ENCODE results near the gene TXNDC8. TPM values are rescaled to one million over a fixed set of nuclear protein-coding genes. Genes with fewer than 3 reads are reported as not detected.

Gene TXNDC8
- total and polyA plus RNA-seq, 2 of the 13 experiments (the other 11 are each of a cell fraction or from before 2014, with no cell fraction given) = not detected

- WGBS (ENCODE audit: low lambda C conversion rate) = 73% methylated on average over 1 of the region's 1 CpG
- H3K9me3 ChIP-seq (ENCODE audit: low read length) = peaks cover 7% of the 10 kb centered on the region; the same call in 1 of the 2 replicates
- no TSS peak for BruUV-seq (replicated peaks)
- TF ChIP-seq NCOA2 (CRISPR knock-in tag; IDR thresholded peaks at IDR 0.05) = no peak
- TF ChIP-seq MZF1 (CRISPR knock-in tag; IDR thresholded peaks at IDR 0.05; ENCODE audit: borderline replicate concordance) = no peak
- TF ChIP-seq JUNB (CRISPR knock-in tag; IDR thresholded peaks at IDR 0.05; ENCODE audit: borderline replicate concordance) = no peak
- TF ChIP-seq ZNF878 (CRISPR knock-in tag; IDR thresholded peaks at IDR 0.05) = no peak
- no peak for TF ChIP-seq ZNF138 (CRISPR knock-in tag; IDR thresholded peaks at IDR 0.05; ENCODE audit: low read depth)
- no peak for TF ChIP-seq ATF7 (IDR thresholded peaks at IDR 0.05)
- no peak for TF ChIP-seq ATF7 (CRISPR knock-in tag; IDR thresholded peaks at IDR 0.05)
- TF ChIP-seq ELF1 (CRISPR knock-in tag; IDR thresholded peaks at IDR 0.05) = no peak
- TF ChIP-seq JDP2 (CRISPR knock-in tag; IDR thresholded peaks at IDR 0.05; ENCODE audit: borderline replicate concordance) = no peak
- no peak overlapping the region for H3K4me3 ChIP-seq (replicated peaks in 1 of 3; ENCODE audit: insufficient read depth in 1 of 3, low read depth in 2 of 3, low read length in 3 of 3)
- ChIA-PET POLR2A (no interaction called here), CTCF (ENCODE audit: low intra/inter-chr PET ratio, low total read pairs) (no interaction called here)
- H3K4me2 ChIP-seq (ENCODE audit: low read depth, low read length) = no peak overlapping the region
- H3K27me3 ChIP-seq (ENCODE audit: control insufficient read depth in 1 of 2, insufficient read depth in 2 of 2, low read length in 2 of 2) = no peaks in the 10 kb centered on the region
- H4K20me1 ChIP-seq (ENCODE audit: insufficient read depth, low read length) = no peaks in the 10 kb centered on the region
- H3K4me1 ChIP-seq (ENCODE audit: insufficient read depth, low read length) = peaks cover 25% of the 10 kb centered on the region
- ATAC-seq = no peak
- no peaks in the 10 kb centered on the region for H3K79me2 ChIP-seq (ENCODE audit: insufficient read depth, low read length)
- H3K9ac ChIP-seq (ENCODE audit: insufficient read depth, low read depth, low read length) = no peak overlapping the region
- intact Hi-C loops (cut with micrococcal nuclease; ENCODE audit: unreplicated experiment) = no loop called here
- in situ Hi-C loops (cut with HindIII; ENCODE audit: extremely low pct_ligation_motif_present, low pct_unique_long_range_greater_than_20kb) = no loop called here
- no peak overlapping the region for H3K27ac ChIP-seq (ENCODE audit: extremely low read length, insufficient read depth, low read length)
- no peak overlapping the region for H2AFZ ChIP-seq (ENCODE audit: low read length)
- no peak for FAIRE-seq
- no peak for DNase-seq (ENCODE audit: low spot score)
- no peaks in the 10 kb centered on the region for H3K36me3 ChIP-seq (replicated peaks in 1 of 2; ENCODE audit: control insufficient read depth in 1 of 2, insufficient read depth in 2 of 2, low read length in 2 of 2)
Observed at GRCh38 chr9:110309681-110310080, 28.0 kb downstream of the TXNDC8 start.

GRCh38 chr9:110308633-110309038 lies 29.0 kb downstream of the TXNDC8 start:
- no TSS peak for BruUV-seq (replicated peaks)
- no peak overlapping the region for H3K4me3 ChIP-seq (replicated peaks in 1 of 3; ENCODE audit: insufficient read depth in 1 of 3, low read depth in 2 of 3, low read length in 3 of 3)
- no peaks in the 10 kb centered on the region for H4K20me1 ChIP-seq (ENCODE audit: insufficient read depth, low read length)
- intact Hi-C loops (cut with micrococcal nuclease; ENCODE audit: unreplicated experiment) = no loop called here
- no peak overlapping the region for H3K9ac ChIP-seq (ENCODE audit: insufficient read depth, low read depth, low read length)
- ATAC-seq (peak; percentile 60), FAIRE-seq (peak; percentile 44), DNase-seq (ENCODE audit: low spot score) (peak; percentile 16)
- peak overlapping the region; percentile 39 for H3K4me2 ChIP-seq (ENCODE audit: low read depth, low read length)
- H3K27me3 ChIP-seq (ENCODE audit: control insufficient read depth in 1 of 2, insufficient read depth in 2 of 2, low read length in 2 of 2) = no peaks in the 10 kb centered on the region
- peaks cover 7% of the 10 kb centered on the region; the same call in 1 of the 2 replicates for H3K9me3 ChIP-seq (ENCODE audit: low read length)
- H3K36me3 ChIP-seq (replicated peaks in 1 of 2; ENCODE audit: control insufficient read depth in 1 of 2, insufficient read depth in 2 of 2, low read length in 2 of 2) = no peaks in the 10 kb centered on the region
- no peak overlapping the region for H2AFZ ChIP-seq (ENCODE audit: low read length)
- 0% methylated on average over 4 of the region's 4 CpGs for WGBS (ENCODE audit: low lambda C conversion rate)
- CTCF ChIA-PET (ENCODE audit: low intra/inter-chr PET ratio, low total read pairs) = no interaction called here
- no peaks in the 10 kb centered on the region for H3K79me2 ChIP-seq (ENCODE audit: insufficient read depth, low read length)
- in situ Hi-C loops (cut with HindIII; ENCODE audit: extremely low pct_ligation_motif_present, low pct_unique_long_range_greater_than_20kb) = no loop called here
- POLR2A ChIA-PET = no interaction called here
- peak overlapping the region; percentile 13 for H3K27ac ChIP-seq (ENCODE audit: extremely low read length, insufficient read depth, low read length)
- H3K4me1 ChIP-seq (ENCODE audit: insufficient read depth, low read length) = peaks cover 25% of the 10 kb centered on the region
- TF ChIP-seq MED13 (CRISPR knock-in tag; IDR thresholded peaks at IDR 0.05) (no peak), NONO (IDR thresholded peaks at IDR 0.05) (no peak), NONO (CRISPR knock-in tag; conservative IDR thresholded peaks at IDR 0.05) (no peak), PAWR (CRISPR knock-in tag; IDR thresholded peaks at IDR 0.05; ENCODE audit: borderline replicate concordance) (no peak), RARA (CRISPR knock-in tag; IDR thresholded peaks at IDR 0.05) (peak; percentile 73), HOMEZ (CRISPR knock-in tag; IDR thresholded peaks at IDR 0.05; ENCODE audit: low read depth) (peak; percentile 32; the same call in 1 of the 2 replicates), ZNF256 (CRISPR knock-in tag; conservative IDR thresholded peaks at IDR 0.05) (no peak), KLF11 (CRISPR knock-in tag; IDR thresholded peaks at IDR 0.05) (no peak), ZNF850 (CRISPR knock-in tag; conservative IDR thresholded peaks at IDR 0.05) (no peak), TAF15 (IDR thresholded peaks at IDR 0.05; ENCODE audit: low read depth, low read length, poor library complexity, severe bottlenecking) (no peak), MYNN (CRISPR knock-in tag; IDR thresholded peaks at IDR 0.05; ENCODE audit: low read depth) (no peak), PRPF4 (IDR thresholded peaks at IDR 0.05; ENCODE audit: low read depth, low read length, poor library complexity, severe bottlenecking) (no peak), ESRRA (CRISPR knock-in tag; IDR thresholded peaks at IDR 0.05; ENCODE audit: low read depth) (peak; percentile 95)

Data from HepG2 (cell line).